ENCODE results near the gene SNX5. TPM values are rescaled to one million over a fixed set of nuclear protein-coding genes. Genes with fewer than 3 reads are reported as not detected.

Gene SNX5
- total RNA-seq, 4 donors from 2014 or later: 49.8 to 88.8 (median 60.9) TPM

- H3K36me3 ChIP-seq: no peaks in the 10 kb centered on the region
- in situ Hi-C loops (cut with MboI; ENCODE audit: low sequenced_read_pairs in 4 of 4) (loop anchor here in 3 of 4 donors (5.0 to 25.0 kb wide), 3 partner anchors 209 to 221 kb away; partner anchors contain the start of genes BANF2 (in 1 of the 3) and RRBP1 (in 1 of the 3)), intact Hi-C loops (cut with DNase I; ENCODE audit: low total_unique reads) (loop anchor here (5.0 kb wide), 2 partner anchors 39 to 144 kb away; no protein-coding TSS in a partner anchor)
- no peaks in the 10 kb centered on the region for H3K9me3 ChIP-seq
- peak overlapping the region; percentile 64 to 74 (median 72) for H3K27ac ChIP-seq
- H3K27me3 ChIP-seq: no peaks in the 10 kb centered on the region
- peaks cover 27 to 34% of the 10 kb centered on the region in 2 donors for H3K4me1 ChIP-seq
- no peak for TF ChIP-seq POLR2A (IDR thresholded peaks at IDR 0.05)
- TF ChIP-seq, protein P1, sequence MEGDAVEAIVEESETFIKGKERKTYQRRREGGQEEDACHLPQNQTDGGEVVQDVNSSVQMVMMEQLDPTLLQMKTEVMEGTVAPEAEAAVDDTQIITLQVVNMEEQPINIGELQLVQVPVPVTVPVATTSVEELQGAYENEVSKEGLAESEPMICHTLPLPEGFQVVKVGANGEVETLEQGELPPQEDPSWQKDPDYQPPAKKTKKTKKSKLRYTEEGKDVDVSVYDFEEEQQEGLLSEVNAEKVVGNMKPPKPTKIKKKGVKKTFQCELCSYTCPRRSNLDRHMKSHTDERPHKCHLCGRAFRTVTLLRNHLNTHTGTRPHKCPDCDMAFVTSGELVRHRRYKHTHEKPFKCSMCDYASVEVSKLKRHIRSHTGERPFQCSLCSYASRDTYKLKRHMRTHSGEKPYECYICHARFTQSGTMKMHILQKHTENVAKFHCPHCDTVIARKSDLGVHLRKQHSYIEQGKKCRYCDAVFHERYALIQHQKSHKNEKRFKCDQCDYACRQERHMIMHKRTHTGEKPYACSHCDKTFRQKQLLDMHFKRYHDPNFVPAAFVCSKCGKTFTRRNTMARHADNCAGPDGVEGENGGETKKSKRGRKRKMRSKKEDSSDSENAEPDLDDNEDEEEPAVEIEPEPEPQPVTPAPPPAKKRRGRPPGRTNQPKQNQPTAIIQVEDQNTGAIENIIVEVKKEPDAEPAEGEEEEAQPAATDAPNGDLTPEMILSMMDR (IDR thresholded peaks at IDR 0.05 in 4 of 5, conservative IDR thresholded peaks at IDR 0.05 in 1 of 5): no peak
- ATAC-seq (peak; percentile 56 to 68), DNase-seq (no peak)
- peak overlapping the region in 3 of 4 donors; percentile 29 to 44 (median 38) for H3K4me3 ChIP-seq
Observed at GRCh38 chr20:17896193-17896723, 72.3 kb downstream of the SNX5 start.

DNA sequence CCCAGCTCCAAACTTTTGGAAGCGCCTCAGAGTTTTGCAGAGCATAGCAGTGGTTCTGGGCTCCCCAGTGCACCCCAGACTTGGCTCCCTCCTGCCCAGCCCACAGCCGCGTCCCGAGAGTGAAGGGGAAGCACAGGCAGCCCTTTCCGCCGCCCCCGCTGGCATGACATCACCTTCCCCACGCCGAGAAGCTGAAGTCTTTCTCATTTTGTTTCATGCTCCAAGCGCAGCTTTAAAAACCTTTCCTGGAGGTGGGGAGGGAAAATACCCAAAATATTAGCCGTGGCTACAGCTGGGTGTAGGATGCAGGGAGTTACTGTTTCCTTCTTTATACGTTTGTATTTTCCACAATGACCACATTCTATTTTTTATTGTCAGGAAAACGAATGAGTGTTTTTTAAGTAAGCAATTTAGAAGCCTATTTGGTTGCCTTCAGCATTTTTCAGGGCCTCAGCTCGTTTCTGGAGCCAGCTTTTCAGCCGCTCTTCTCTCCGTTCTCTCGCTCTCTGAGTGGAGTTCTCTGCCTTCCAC, 72.9 kb downstream of the SNX5 start:
- H3K27me3 ChIP-seq: no peaks in the 10 kb centered on the region
- peaks cover 27 to 34% of the 10 kb centered on the region in 2 donors for H3K4me1 ChIP-seq
- H3K36me3 ChIP-seq: no peaks in the 10 kb centered on the region
- H3K4me3 ChIP-seq: peak overlapping the region; percentile 29 to 44 (median 39)
- TF ChIP-seq, protein P1 (IDR thresholded peaks at IDR 0.05 in 4 of 5, conservative IDR thresholded peaks at IDR 0.05 in 1 of 5): no peak
- TF ChIP-seq POLR2A (IDR thresholded peaks at IDR 0.05): no peak
- no peak for DNase-seq
- peak overlapping the region; percentile 64 to 74 (median 72) for H3K27ac ChIP-seq
- peak; percentile 13 to 20 for ATAC-seq
- no peaks in the 10 kb centered on the region for H3K9me3 ChIP-seq
- intact Hi-C loops (cut with DNase I; ENCODE audit: low total_unique reads) (loop anchor here (5.0 kb wide), 2 partner anchors 38 to 143 kb away; no protein-coding TSS in a partner anchor), in situ Hi-C loops (cut with MboI; ENCODE audit: low sequenced_read_pairs in 4 of 4) (loop anchor here in 3 of 4 donors (5.0 to 25.0 kb wide), 3 partner anchors 208 to 221 kb away; partner anchors contain the start of genes BANF2 (in 1 of the 3) and RRBP1 (in 1 of the 3))

DNA sequence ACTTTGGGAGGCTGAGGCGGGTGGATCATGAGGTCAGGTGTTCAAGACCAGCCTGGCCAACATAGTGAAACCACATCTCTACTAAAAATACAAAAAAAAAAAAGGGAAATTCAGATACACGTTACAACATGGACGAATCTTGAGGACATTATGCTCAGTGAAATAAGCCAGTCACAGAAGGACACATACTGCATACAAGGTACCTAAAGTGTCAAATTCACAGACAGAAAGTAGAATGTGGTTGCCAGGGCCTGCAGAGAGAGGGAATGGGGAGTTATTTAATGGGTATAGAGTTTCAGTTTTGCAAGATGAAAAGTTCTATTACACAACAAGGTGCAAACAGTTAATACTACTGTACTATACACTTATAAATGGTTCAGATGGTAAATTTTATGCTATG, 75.1 kb downstream of the SNX5 start:
- Histone ChIP-seq H3K4me3 (no peak overlapping the region), H3K9me3 (no peaks in the 10 kb centered on the region), H3K36me3 (no peaks in the 10 kb centered on the region), H3K27me3 (no peaks in the 10 kb centered on the region), H3K4me1 (peaks cover 27 to 32% of the 10 kb centered on the region in 2 donors), H3K27ac (no peak overlapping the region)
- TF ChIP-seq, protein P1 (IDR thresholded peaks at IDR 0.05 in 4 of 5, conservative IDR thresholded peaks at IDR 0.05 in 1 of 5): no peak
- no peak for TF ChIP-seq POLR2A (IDR thresholded peaks at IDR 0.05)
- in situ Hi-C loops (cut with MboI; ENCODE audit: low sequenced_read_pairs in 4 of 4) (loop anchor here in 2 of 4 donors (10.0 to 25.0 kb wide), 2 partner anchors 206 to 219 kb away; partner anchors contain the start of genes BANF2 (in 1 of the 2) and RRBP1 (in 1 of the 2)), intact Hi-C loops (cut with DNase I; ENCODE audit: low total_unique reads) (no loop called here)
- ATAC-seq (no peak), DNase-seq (no peak)

DNA sequence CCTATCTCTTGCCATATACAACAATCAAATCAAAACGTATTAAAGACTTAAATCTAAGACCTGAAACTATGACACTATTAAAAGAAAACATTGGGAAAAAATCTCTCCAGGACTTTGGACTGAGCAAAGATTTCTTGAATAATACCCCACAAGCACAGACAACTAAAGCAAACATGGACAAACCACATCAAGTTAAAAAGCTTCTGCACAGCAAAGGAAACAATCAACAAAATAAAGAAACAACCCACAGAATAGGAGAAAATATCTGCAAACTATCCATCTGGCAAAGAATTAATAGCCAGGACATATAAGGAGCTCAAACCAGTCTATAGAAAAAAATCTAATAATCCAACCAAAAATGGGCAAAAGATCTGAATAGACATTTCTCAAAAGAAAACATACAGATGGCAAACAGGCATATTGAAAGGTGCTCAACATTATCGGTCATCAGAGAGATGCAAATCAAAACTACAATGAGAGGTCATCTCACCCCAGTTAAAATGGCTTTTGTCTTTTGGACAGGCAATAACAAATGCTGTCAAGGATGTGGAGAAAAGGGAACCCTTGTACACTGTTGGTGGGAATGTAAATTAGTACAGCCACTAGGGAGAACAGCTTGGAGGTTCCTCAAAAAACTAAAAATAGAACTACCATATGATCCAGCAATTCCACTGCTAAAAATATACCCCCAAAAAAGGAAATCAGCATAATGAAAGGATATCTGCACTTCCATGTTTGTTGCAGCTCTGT, 76.2 kb downstream of the SNX5 start:
- no peak for DNase-seq
- TF ChIP-seq, protein P1 (IDR thresholded peaks at IDR 0.05 in 4 of 5, conservative IDR thresholded peaks at IDR 0.05 in 1 of 5): no peak
- TF ChIP-seq POLR2A (IDR thresholded peaks at IDR 0.05): no peak
- in situ Hi-C loops (cut with MboI; ENCODE audit: low sequenced_read_pairs in 4 of 4) (loop anchor here in 2 of 4 donors (10.0 to 25.0 kb wide), 2 partner anchors 205 to 218 kb away; partner anchors contain the start of genes BANF2 (in 1 of the 2) and RRBP1 (in 1 of the 2)), intact Hi-C loops (cut with DNase I; ENCODE audit: low total_unique reads) (no loop called here)
- Histone ChIP-seq H3K9me3 (no peaks in the 10 kb centered on the region), H3K27ac (no peak overlapping the region), H3K36me3 (no peaks in the 10 kb centered on the region), H3K27me3 (no peaks in the 10 kb centered on the region), H3K4me1 (peaks cover 26 to 27% of the 10 kb centered on the region in 2 donors), H3K4me3 (no peak overlapping the region)
- no peak for ATAC-seq

Other genes starting within 250 kb of the SNX5 start
- gene MGME1, start 224 bp upstream of the SNX5 start, total RNA-seq: 1 to 10 TPM; 5.2 to 9.1 (median 7.2) TPM
- gene OVOL2, start 89.1 kb upstream of the SNX5 start, total RNA-seq: not detected
- gene KAT14, start 169.1 kb upstream of the SNX5 start, total RNA-seq: 10 to 100 TPM; 12.6 to 29.7 (median 19.8) TPM
- 10 to 100 TPM; 14.4 to 28.2 (median 16.7) TPM for gene PET117, start 169.1 kb upstream of the SNX5 start, total RNA-seq

Measured in gastrocnemius medialis (tissue), 4 donors.